ENCODE measurements around the gene DESI2. TPM values are rescaled to one million over a fixed set of nuclear protein-coding genes. Genes with fewer than 3 reads are reported as not detected.
"Not testable (repeated sequence)": the region's sequence is repeated elsewhere in the genome, so short reads cannot be mapped to it uniquely, and the experiment has no call there.

Gene DESI2
- total and polyA plus RNA-seq, 2 of the 8 experiments (the other 6 are each of a cell fraction or from before 2014, with no cell fraction given): 54.0 to 110 TPM

- H4K5ac ChIP-seq (ENCODE audit: insufficient read length, low read depth, low read length); H3K23ac ChIP-seq (ENCODE audit: insufficient read length); H2BK15ac ChIP-seq (ENCODE audit: low read length); H3K4me1 ChIP-seq (replicated peaks in 1 of 4; ENCODE audit: control insufficient read depth in 3 of 4, insufficient read depth in 4 of 4, low read length in 3 of 4); H4K91ac ChIP-seq (replicated peaks; ENCODE audit: insufficient read length, low read length); H3K27ac ChIP-seq (ENCODE audit: low read depth, low read length); H3K4me3 ChIP-seq (ENCODE audit: extremely low read depth in 1 of 4, insufficient read depth in 2 of 4, low read depth in 3 of 4, low read length in 4 of 4); H4K8ac ChIP-seq (ENCODE audit: extremely low read depth, insufficient read depth, low read length); H2BK120ac ChIP-seq (replicated peaks; ENCODE audit: low read depth, low read length); FAIRE-seq; DNase-seq (ENCODE audit: low read depth in 1 of 2, low spot score in 2 of 2); H2BK20ac ChIP-seq (ENCODE audit: low read length); H3K27me3 ChIP-seq (replicated peaks in 1 of 4; ENCODE audit: control insufficient read depth in 3 of 4, extremely low read depth in 1 of 4, insufficient read depth in 3 of 4, low read length in 3 of 4); H3K79me1 ChIP-seq (ENCODE audit: low read depth, low read length); H3K9ac ChIP-seq (replicated peaks in 1 of 4; ENCODE audit: extremely low read depth in 1 of 4, low read depth in 3 of 4, low read length in 3 of 4); CTCF ChIA-PET (ENCODE audit: partially characterized antibody); H3K4me2 ChIP-seq (ENCODE audit: insufficient read depth in 1 of 2, low read depth in 2 of 2, low read length in 2 of 2); H3K56ac ChIP-seq (replicated peaks; ENCODE audit: insufficient read length, low read depth, low read length); H3K36me3 ChIP-seq (ENCODE audit: control insufficient read depth in 2 of 4, insufficient read depth in 4 of 4, low read length in 3 of 4); H3K9me3 ChIP-seq (ENCODE audit: insufficient read depth in 2 of 2, low read depth in 1 of 2, low read length in 1 of 2); H3K23me2 ChIP-seq (ENCODE audit: low read depth, low read length); H4K20me1 ChIP-seq (replicated peaks in 1 of 2; ENCODE audit: control insufficient read depth in 1 of 2, insufficient read depth in 2 of 2, low read length in 2 of 2); H3K18ac ChIP-seq (ENCODE audit: extremely low read depth, low read length); H2AFZ ChIP-seq (ENCODE audit: low read length); H3K14ac ChIP-seq (ENCODE audit: insufficient read length); H2BK12ac ChIP-seq (ENCODE audit: low read depth, low read length); H3K4ac ChIP-seq (replicated peaks; ENCODE audit: insufficient read length, low read depth, low read length); H2BK5ac ChIP-seq (ENCODE audit: low read depth, low read length); H2AK5ac ChIP-seq (ENCODE audit: low read depth, low read length): not testable (repeated sequence)
- peaks cover 14 to 90% of the 10 kb centered on the region in 2 experiments; a peak in 3 of 4 replicates for H3K79me2 ChIP-seq (ENCODE audit: control insufficient read depth in 1 of 2, insufficient read depth in 2 of 2, low read length in 2 of 2)
- WGBS, 2 experiments (ENCODE audit: extremely low coverage in 1 of 2, insufficient coverage in 1 of 2, insufficient read length in 1 of 2, insufficient replicate concordance in 2 of 2, low coverage in 1 of 2, low lambda C conversion rate in 2 of 2, missing lambda C conversion rate in 1 of 2): 93% methylated on average over 6 of the region's 6 CpGs; no CpG with 5 or more reads in 1 of the 2 experiments
- POLR2A ChIA-PET (ENCODE audit: partially characterized antibody): interaction anchor here (1.0 kb wide), 1 partner anchor 13 kb away, joined by 4 read pairs; no protein-coding TSS in a partner anchor
These were observed 13.9 kb downstream of the DESI2 start for GRCh38 chr1:244666672-244667418.

Data from H1 (cell line).